ENCODE measurements around the gene CCR1.
A peak's percentile ranks its signal among the peaks of the same experiment; 100 is the strongest.

The CCR1 gene

GRCh38 chr3:46208167-46208704 lies at the start of gene CCR1:
Gene CCR1, minus strand, starts transcription at chr3:46208313. Its CDS starts 4,000 bp downstream, at chr3:46204313.
- no peak for DNase-seq (ENCODE audit: low spot score)

- DNase-seq (ENCODE audit: low spot score), result no peak
Measured at GRCh38 chr3:46252980-46253379, 44.9 kb upstream of the CCR1 start.

- DNase-seq (ENCODE audit: low spot score), result no peak
Measured at GRCh38 chr3:46245146-46245545, 37.0 kb upstream of the CCR1 start.

GRCh38 chr3:46243560-46243959 lies 35.4 kb upstream of the CCR1 start:
- no peak for DNase-seq (ENCODE audit: low spot score)

GRCh38 chr3:46242120-46242519 lies 34.0 kb upstream of the CCR1 start, which contains the start of gene CCR3:
Gene CCR3, plus strand, starts transcription at chr3:46242460. Its CDS starts 22,699 bp downstream, at chr3:46265159.
- DNase-seq (ENCODE audit: low spot score), result no peak

- no peak for DNase-seq (ENCODE audit: low spot score)
Measured at GRCh38 chr3:46239952-46240351, 31.8 kb upstream of the CCR1 start.

GRCh38 chr3:46239301-46239938 lies 31.3 kb upstream of the CCR1 start:
- DNase-seq (ENCODE audit: low spot score), result no peak

GRCh38 chr3:46238386-46238785 lies 30.3 kb upstream of the CCR1 start:
- DNase-seq (ENCODE audit: low spot score), result no peak

GRCh38 chr3:46236294-46237054 lies 28.4 kb upstream of the CCR1 start:
- no peak for DNase-seq (ENCODE audit: low spot score)

GRCh38 chr3:46235425-46235824 lies 27.3 kb upstream of the CCR1 start:
- no peak for DNase-seq (ENCODE audit: low spot score)

GRCh38 chr3:46233194-46233593 lies 25.1 kb upstream of the CCR1 start:
- no peak for DNase-seq (ENCODE audit: low spot score)

GRCh38 chr3:46231323-46231722 lies 23.2 kb upstream of the CCR1 start:
- no peak for DNase-seq (ENCODE audit: low spot score)

GRCh38 chr3:46228260-46229242 lies 20.4 kb upstream of the CCR1 start:
- peak; percentile 35 for DNase-seq (ENCODE audit: low spot score)

GRCh38 chr3:46222435-46223161 lies 14.5 kb upstream of the CCR1 start:
- no peak for DNase-seq (ENCODE audit: low spot score)

GRCh38 chr3:46221938-46222337 lies 13.8 kb upstream of the CCR1 start:
- no peak for DNase-seq (ENCODE audit: low spot score)

GRCh38 chr3:46221391-46221790 lies 13.3 kb upstream of the CCR1 start:
- DNase-seq (ENCODE audit: low spot score), result no peak

GRCh38 chr3:46218196-46218709 lies 10.1 kb upstream of the CCR1 start:
- no peak for DNase-seq (ENCODE audit: low spot score)

- DNase-seq (ENCODE audit: low spot score), result no peak
Measured at GRCh38 chr3:46215810-46216414, 7.8 kb upstream of the CCR1 start.

GRCh38 chr3:46214751-46215352 lies 6.7 kb upstream of the CCR1 start:
- DNase-seq (ENCODE audit: low spot score), result no peak

- no peak for DNase-seq (ENCODE audit: low spot score)
Measured at GRCh38 chr3:46213201-46213600, 5.1 kb upstream of the CCR1 start.
